Liver (tissue), 9 donors: Measurements from ENCODE around the gene NLK. TPM values are rescaled to one million over a fixed set of nuclear protein-coding genes. Genes with fewer than 3 reads are reported as not detected.
A peak's percentile ranks its signal among the peaks of the same experiment; 100 is the strongest.
"Not testable (repeated sequence)": the region's sequence is repeated elsewhere in the genome, so short reads cannot be mapped to it uniquely, and the experiment has no call there.

Experiments
- DNase-seq: peaks from one replicate; pipeline ENCODE4 v3.0.0-alpha.2; 2017; ENCODE audit warnings: low spot score
- H3K27ac ChIP-seq, 2 donors: one replicate each; pipeline ENCODE4 v1.7.0; 2013; ENCODE audit warnings: inconsistent platforms in 2 of 2, low read length in 2 of 2, control low read depth in 1 of 2, low read depth in 1 of 2, mild to moderate bottlenecking in 1 of 2
- H3K27me3 ChIP-seq, 4 donors: one replicate each; pipeline versions ENCODE4 v1.6.1 to v1.7.0; 2013; ENCODE audit warnings: low read length in 3 of 4, inconsistent platforms in 1 of 4, mild to moderate bottlenecking in 1 of 4, moderate library complexity in 1 of 4; ENCODE audit not compliant: control insufficient read depth in 4 of 4, insufficient read depth in 4 of 4
- H3K36me3 ChIP-seq, 4 donors: one replicate each; pipeline versions ENCODE4 v1.6.1 to v1.7.0; 2013; ENCODE audit warnings: low read length in 3 of 4, mild to moderate bottlenecking in 3 of 4, low read depth in 1 of 4, moderate library complexity in 1 of 4; ENCODE audit not compliant: control insufficient read depth in 4 of 4, insufficient read depth in 3 of 4
- H3K4me1 ChIP-seq, 4 donors: one replicate each; pipeline versions ENCODE4 v1.6.1 to v1.7.0; 2013; ENCODE audit warnings: low read length in 3 of 4, mild to moderate bottlenecking in 3 of 4, moderate library complexity in 1 of 4; ENCODE audit not compliant: control insufficient read depth in 4 of 4, insufficient read depth in 4 of 4
- H3K4me3 ChIP-seq, 3 donors: one replicate each; pipeline versions ENCODE4 v1.6.1 to v1.7.0; 2013; ENCODE audit warnings: low read length in 3 of 3, control low read depth in 1 of 3, low read depth in 1 of 3, mild to moderate bottlenecking in 1 of 3
- H3K9ac ChIP-seq, 2 donors: one replicate each; pipeline ENCODE4 v1.7.0; 2013; ENCODE audit warnings: low read length in 2 of 2, mild to moderate bottlenecking in 2 of 2, moderate library complexity in 2 of 2, control low read depth in 1 of 2, low read depth in 1 of 2
- H3K9me3 ChIP-seq, 4 donors: one replicate each; pipeline versions ENCODE4 v1.6.1 to v1.7.0; 2013; ENCODE audit warnings: low read length in 3 of 4; ENCODE audit not compliant: control insufficient read depth in 4 of 4
- FOXA1 ChIP-seq: IDR thresholded peaks from 2 replicates; pipeline ENCODE4 v1.6.1; 2016; ENCODE audit warnings: antibody characterized with exemption
- GABPA ChIP-seq, 2 donors: IDR thresholded peaks in 1 of 2; conservative IDR thresholded peaks in 1 of 2; 2 replicates each; pipeline ENCODE4 v1.6.1; 2016; ENCODE audit warnings: antibody characterized with exemption in 2 of 2, mild to moderate bottlenecking in 1 of 2, moderate library complexity in 1 of 2
- HNF4A ChIP-seq, 2 donors: conservative IDR thresholded peaks; 2 replicates each; pipeline ENCODE4 v1.6.1; 2016; ENCODE audit warnings: antibody characterized with exemption in 2 of 2, mild to moderate bottlenecking in 2 of 2
- JUND ChIP-seq, 2 donors: IDR thresholded peaks; 2 replicates each; pipeline ENCODE4 v1.6.1; 2016; ENCODE audit warnings: antibody characterized with exemption in 2 of 2
- MAX ChIP-seq: IDR thresholded peaks from 2 replicates; pipeline ENCODE4 v1.6.1; 2016; ENCODE audit warnings: antibody characterized with exemption
- NR2F2 ChIP-seq: IDR thresholded peaks from 2 replicates; pipeline ENCODE4 v1.6.1; 2016; ENCODE audit warnings: antibody characterized with exemption
- RAD21 ChIP-seq, 2 donors: IDR thresholded peaks; 2 replicates each; pipeline ENCODE4 v1.6.1; 2016; ENCODE audit warnings: antibody characterized with exemption in 2 of 2, mild to moderate bottlenecking in 2 of 2
- REST ChIP-seq: IDR thresholded peaks from 2 replicates; pipeline ENCODE4 v1.6.1; 2016; ENCODE audit warnings: antibody characterized with exemption, mild to moderate bottlenecking
- RXRA ChIP-seq, 2 donors: IDR thresholded peaks; 2 replicates each; pipeline ENCODE4 v1.6.1; 2017 to 2018; ENCODE audit warnings: antibody characterized with exemption in 2 of 2, mild to moderate bottlenecking in 1 of 2
- SP1 ChIP-seq: IDR thresholded peaks from 2 replicates; pipeline ENCODE4 v1.6.1; 2018; ENCODE audit warnings: antibody characterized with exemption, mild to moderate bottlenecking
- YY1 ChIP-seq: IDR thresholded peaks from 2 replicates; pipeline ENCODE4 v1.6.1; 2016; ENCODE audit warnings: antibody characterized with exemption, mild to moderate bottlenecking
- WGBS: extraction: QIAGEN DNeasy Blood & Tissue Kit; methylation state at CpG from one replicate; pipeline ENCODE4 v1.1.7; 2013; 5-methylcytosine and 5-hydroxymethylcytosine counted together
- polyA plus RNA-seq, 2 donors: library from polyadenylated mRNA; stranded (reverse) in 1 of 2; unstranded in 1 of 2; fragments of 200-250 nt in 1 of 2; fragments of >200 nt in 1 of 2; fragmentation: Nextera tagmentation in 1 of 2; extraction: Ambion mirVana in 1 of 2; gene quantifications; one replicate each; pipeline versions ENCODE4 v1.2.1 to v1.2.3, GENCODE V29; 2013 to 2015
- total RNA-seq, 2 donors: library from RNA; depleted of rRNA; stranded (reverse); fragments of >200 nt; gene quantifications; one replicate each; pipeline ENCODE4 v1.2.3, GENCODE V29; 2014
- donor health status: healthy.
- donor health status: healthy.
- donor health status: healthy.
- donor health status: healthy.
- donor health status: healthy.

NLK gene
- total and polyA plus RNA-seq, 4 donors: 4.4 to 17.4 (median 9.2) TPM

- DNase-seq: no peak
- 62% methylated on average over 5 of the region's 5 CpGs for WGBS
- peaks cover 0 to 6% (median 1%) of the 10 kb centered on the region in 4 donors for H3K4me1 ChIP-seq
Measured at GRCh38 chr17:28185658-28186057, 143.2 kb downstream of the NLK start.

GRCh38 chr17:28186472-28186871, 144.0 kb downstream of the NLK start:
- not testable (repeated sequence) for H3K4me1 ChIP-seq

More at GRCh38 chr17:28185658-28186057, 143.2 kb downstream of the NLK start:
- no peaks in the 10 kb centered on the region for H3K9me3 ChIP-seq
- H3K9ac ChIP-seq: no peak overlapping the region
- no peak overlapping the region for H3K27ac ChIP-seq
- peaks cover 0 to 3% (median 0%) of the 10 kb centered on the region in 4 donors for H3K36me3 ChIP-seq
- H3K27me3 ChIP-seq: no peaks in the 10 kb centered on the region
- TF ChIP-seq RXRA (IDR thresholded peaks at IDR 0.05) (peak in 1 of 2 donors; percentile 39), HNF4A (conservative IDR thresholded peaks at IDR 0.05) (peak in 1 of 2 donors; percentile 41), MAX (no peak)
- H3K4me3 ChIP-seq: no peak overlapping the region

GRCh38 chr17:28187931-28188330, 145.5 kb downstream of the NLK start:
- Histone ChIP-seq H3K27me3 (no peaks in the 10 kb centered on the region), H3K36me3 (peaks cover 0 to 4% (median 2%) of the 10 kb centered on the region in 4 donors), H3K4me1 (peaks cover 0 to 6% (median 2%) of the 10 kb centered on the region in 4 donors), H3K9me3 (no peaks in the 10 kb centered on the region), H3K27ac (no peak overlapping the region), H3K9ac (no peak overlapping the region), H3K4me3 (no peak overlapping the region)
- WGBS: 86% methylated on average over 2 of the region's 2 CpGs
- TF ChIP-seq SP1: no peak
- TF ChIP-seq JUND (IDR thresholded peaks at IDR 0.05): no peak
- no peak for DNase-seq

More at GRCh38 chr17:28186472-28186871, 144.0 kb downstream of the NLK start:
- H3K36me3 ChIP-seq, DNase-seq, H3K4me3 ChIP-seq, H3K9me3 ChIP-seq, H3K9ac ChIP-seq, H3K27ac ChIP-seq, H3K27me3 ChIP-seq: not testable (repeated sequence)
- 98% methylated on average over 3 of the region's 3 CpGs for WGBS

- H3K27me3 ChIP-seq: no peaks in the 10 kb centered on the region
- H3K36me3 ChIP-seq: peaks cover 0 to 4% (median 2%) of the 10 kb centered on the region in 4 donors
- peaks cover 0 to 6% (median 2%) of the 10 kb centered on the region in 4 donors for H3K4me1 ChIP-seq
- H3K4me3 ChIP-seq: no peak overlapping the region
- 79% methylated on average over 1 of the region's 1 CpG for WGBS
- no peaks in the 10 kb centered on the region for H3K9me3 ChIP-seq
- no peak for TF ChIP-seq HNF4A (conservative IDR thresholded peaks at IDR 0.05)
- no peak for TF ChIP-seq YY1
- TF ChIP-seq MAX: no peak
- no peak for TF ChIP-seq RAD21 (IDR thresholded peaks at IDR 0.05)
- no peak for TF ChIP-seq FOXA1
- TF ChIP-seq REST: no peak
- TF ChIP-seq NR2F2: no peak
- TF ChIP-seq GABPA (IDR thresholded peaks at IDR 0.05 in 1 of 2, conservative IDR thresholded peaks at IDR 0.05 in 1 of 2): no peak
- no peak for TF ChIP-seq SP1
- no peak overlapping the region for H3K27ac ChIP-seq
- DNase-seq: no peak
- H3K9ac ChIP-seq: no peak overlapping the region
Measured at GRCh38 chr17:28188841-28189263, 146.4 kb downstream of the NLK start.
